Muscle layer of colon (tissue), 2 donors: ENCODE data around the gene TXNDC5.
"Not testable (repeated sequence)": the region's sequence is repeated elsewhere in the genome, so short reads cannot be mapped to it uniquely, and the experiment has no call there.

Experiments used
- H3K27ac ChIP-seq: one replicate; pipeline ENCODE4 v1.7.0; 2013; ENCODE audit warnings: low read depth, mild to moderate bottlenecking, low read length, moderate library complexity
- H3K27me3 ChIP-seq, 2 donors: one replicate each; pipeline ENCODE4 v1.7.0; 2013; ENCODE audit warnings: low read length in 2 of 2, mild to moderate bottlenecking in 2 of 2; ENCODE audit not compliant: insufficient read depth in 2 of 2, control insufficient read depth in 1 of 2
- H3K36me3 ChIP-seq: one replicate; pipeline ENCODE4 v1.7.0; 2013; ENCODE audit warnings: mild to moderate bottlenecking, low read length; ENCODE audit not compliant: insufficient read depth
- H3K4me1 ChIP-seq: one replicate; pipeline ENCODE4 v1.7.0; 2013; ENCODE audit warnings: mild to moderate bottlenecking, low read length; ENCODE audit not compliant: insufficient read depth
- H3K4me3 ChIP-seq, 2 donors: one replicate each; pipeline ENCODE4 v1.7.0; 2013; ENCODE audit warnings: low read length in 2 of 2, low read depth in 1 of 2, mild to moderate bottlenecking in 1 of 2, moderate library complexity in 1 of 2
- H3K9ac ChIP-seq: one replicate; pipeline ENCODE4 v1.7.0; 2013; ENCODE audit warnings: low read length
- H3K9me3 ChIP-seq: one replicate; pipeline ENCODE4 v1.7.0; 2013; ENCODE audit warnings: mild to moderate bottlenecking, low read length
- donor health status: abdominal sarcoma.
- donor health status: Adenocarcinoma of cecum.

The TXNDC5 gene

DNA sequence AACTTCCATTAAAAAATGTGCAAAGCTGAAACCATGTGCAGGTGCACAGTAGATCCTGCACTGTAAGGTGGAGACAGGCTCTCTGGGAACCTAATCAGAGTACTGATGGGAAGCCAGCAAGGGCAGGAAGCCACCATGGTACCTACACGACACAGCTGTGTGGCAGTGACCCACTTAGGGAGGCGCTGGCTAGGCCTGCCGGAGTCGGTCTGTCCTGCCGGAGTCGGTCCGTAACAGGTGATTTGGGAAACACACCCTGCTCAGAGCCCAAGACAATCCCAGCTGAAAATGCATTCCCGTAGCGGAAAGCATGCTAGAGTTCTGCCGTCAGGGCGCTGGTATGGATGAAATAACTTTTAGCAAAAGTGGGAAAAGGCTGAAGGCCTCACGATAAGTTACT lies 17.2 kb downstream of the TXNDC5 start:
- Histone ChIP-seq H3K4me1 (no peaks in the 10 kb centered on the region), H3K9ac (no peak overlapping the region), H3K9me3 (no peaks in the 10 kb centered on the region), H3K27me3 (no peaks in the 10 kb centered on the region), H3K4me3 (no peak overlapping the region), H3K36me3 (peaks cover 64% of the 10 kb centered on the region), H3K27ac (no peak overlapping the region)

DNA sequence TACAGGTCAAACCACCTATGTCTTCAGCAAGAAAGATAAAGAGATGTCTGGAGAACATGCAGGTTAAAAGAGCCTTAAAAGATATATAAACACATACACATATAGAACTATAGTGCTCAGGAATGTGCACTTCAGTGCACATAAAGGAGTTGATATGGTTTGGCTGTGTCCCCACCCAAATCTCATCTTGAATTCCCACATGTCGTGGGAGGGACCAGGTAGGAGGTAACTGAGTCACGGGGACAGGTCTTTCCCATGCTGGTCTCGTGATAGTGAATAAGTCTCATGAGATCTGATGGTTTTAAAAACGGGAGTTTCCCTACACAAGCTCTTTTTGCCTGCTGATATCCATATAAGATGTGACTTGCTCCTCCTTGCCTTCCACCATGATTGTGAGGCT lies 18.2 kb downstream of the TXNDC5 start:
- not testable (repeated sequence) for H3K27me3 ChIP-seq, H3K4me1 ChIP-seq, H3K27ac ChIP-seq, H3K9ac ChIP-seq, H3K4me3 ChIP-seq, H3K9me3 ChIP-seq
- peaks cover 69% of the 10 kb centered on the region for H3K36me3 ChIP-seq

DNA sequence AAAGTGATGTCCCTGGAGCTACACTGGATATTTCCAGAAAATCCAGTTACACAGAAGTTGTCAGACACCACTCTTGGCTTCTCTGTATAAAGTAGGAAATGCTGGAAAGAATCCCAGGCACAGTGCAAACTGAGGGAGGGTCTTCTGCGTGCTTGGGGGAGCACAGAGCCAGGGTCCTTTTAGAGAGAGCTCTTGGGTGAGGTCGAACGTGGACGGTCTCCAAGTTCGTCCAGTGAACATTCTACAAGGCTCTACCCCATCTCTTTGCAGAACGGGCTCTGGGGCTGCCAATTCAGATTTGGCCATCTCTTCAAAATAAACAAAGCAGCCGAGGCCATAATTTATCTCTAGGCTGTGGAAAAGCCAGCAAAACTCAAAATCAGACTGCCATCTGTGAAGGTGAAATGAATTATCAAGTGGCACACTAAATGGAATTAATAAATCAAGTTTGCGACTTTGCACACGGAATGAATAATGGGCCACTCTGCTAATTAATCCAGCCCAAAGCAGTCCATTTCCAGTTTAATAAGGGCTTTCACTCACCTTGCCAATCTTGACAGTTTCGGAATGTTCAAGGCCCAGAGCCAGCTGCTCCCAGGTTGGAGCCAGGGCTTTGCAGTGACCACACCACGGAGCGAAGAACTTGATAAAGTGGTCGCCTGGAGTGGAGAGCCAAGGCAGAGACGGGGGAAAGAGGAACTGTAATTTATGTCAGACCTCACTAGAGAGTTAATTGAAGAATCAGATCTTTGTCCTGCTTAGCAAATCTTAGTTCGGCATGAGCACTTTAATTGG lies 19.3 kb downstream of the TXNDC5 start:
- Histone ChIP-seq H3K9ac (no peak overlapping the region), H3K36me3 (peaks cover 70% of the 10 kb centered on the region), H3K27ac (no peak overlapping the region), H3K27me3 (no peaks in the 10 kb centered on the region), H3K4me1 (no peaks in the 10 kb centered on the region), H3K9me3 (no peaks in the 10 kb centered on the region), H3K4me3 (no peak overlapping the region)

DNA sequence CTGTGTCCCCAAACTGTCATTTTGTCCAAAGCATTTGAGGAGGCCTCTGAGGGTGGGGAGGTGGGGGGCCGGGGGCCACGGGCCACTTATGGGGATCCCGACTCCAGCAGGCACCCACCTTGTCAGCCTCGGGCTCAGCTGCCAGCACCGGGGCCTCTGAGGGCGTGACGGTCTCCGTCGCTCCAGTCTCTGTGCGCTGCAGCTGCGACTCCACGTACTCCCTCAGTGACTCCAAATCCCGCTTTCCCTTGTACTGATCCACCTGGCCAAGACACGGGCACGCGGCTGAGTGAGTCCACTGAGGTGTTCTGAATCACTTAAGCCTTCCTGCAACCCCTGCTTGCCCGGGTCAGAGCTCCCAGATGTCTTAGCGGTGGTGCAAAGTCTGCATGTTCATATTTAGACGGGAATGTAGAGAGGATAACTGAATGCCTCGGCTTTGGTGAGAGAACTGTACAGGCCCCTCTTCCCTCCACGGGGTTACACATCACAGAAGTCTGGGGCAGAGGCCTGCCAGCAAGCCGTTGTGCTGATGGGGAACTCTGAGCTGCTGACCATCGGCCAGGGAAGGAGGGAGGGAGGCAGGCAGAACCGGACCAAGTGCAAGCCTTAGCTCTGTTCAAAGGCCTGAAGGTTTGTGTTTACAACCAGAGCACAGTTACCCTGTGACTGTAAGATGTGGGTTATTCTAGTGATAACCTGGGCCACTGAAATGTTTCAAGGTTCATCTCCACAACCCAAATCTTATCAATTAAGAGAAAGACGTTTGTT lies 21.8 kb downstream of the TXNDC5 start:
- Histone ChIP-seq H3K4me3 (no peak overlapping the region), H3K9me3 (no peaks in the 10 kb centered on the region), H3K27ac (no peak overlapping the region), H3K4me1 (no peaks in the 10 kb centered on the region), H3K9ac (no peak overlapping the region), H3K36me3 (peaks cover 65% of the 10 kb centered on the region), H3K27me3 (no peaks in the 10 kb centered on the region)

DNA sequence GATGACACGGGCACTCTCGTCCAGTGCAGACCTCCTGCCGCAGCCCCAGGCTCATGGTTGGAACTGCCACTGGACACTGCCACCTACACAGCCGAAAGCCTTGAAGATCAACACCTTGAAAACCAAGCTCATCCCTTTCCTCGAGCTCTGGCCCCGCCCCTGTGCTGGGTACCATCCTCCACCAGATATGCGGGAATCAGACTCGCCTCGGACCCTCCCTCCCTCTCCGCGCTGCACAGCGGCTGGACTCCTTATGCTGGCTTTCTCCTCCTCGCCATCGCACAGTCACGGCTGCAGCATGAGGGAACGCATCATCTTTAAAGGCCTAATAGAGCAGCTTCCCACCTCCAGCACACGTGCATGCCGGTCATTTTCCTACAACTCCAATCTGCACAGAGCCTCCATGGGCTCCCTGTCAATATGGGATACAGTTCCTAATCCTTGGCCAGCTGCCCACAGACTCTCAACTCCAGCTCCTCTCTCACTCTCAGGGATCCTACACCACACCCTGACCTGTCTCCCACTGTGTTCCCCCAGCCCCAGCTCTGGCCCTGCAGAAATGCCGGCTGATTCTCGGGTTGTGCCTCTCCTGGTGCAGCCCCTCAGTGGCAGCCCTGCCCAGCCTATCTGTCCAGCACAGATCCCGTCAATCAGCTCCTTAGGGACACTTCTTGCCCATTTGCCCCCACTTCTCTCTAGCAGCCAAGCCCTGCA lies 23.2 kb downstream of the TXNDC5 start:
- H3K27ac ChIP-seq: no peak overlapping the region
- H3K4me3 ChIP-seq: no peak overlapping the region
- no peak overlapping the region for H3K9ac ChIP-seq
- H3K27me3 ChIP-seq: no peaks in the 10 kb centered on the region
- H3K9me3 ChIP-seq: no peaks in the 10 kb centered on the region
- peaks cover 67% of the 10 kb centered on the region for H3K36me3 ChIP-seq
- H3K4me1 ChIP-seq: no peaks in the 10 kb centered on the region

DNA sequence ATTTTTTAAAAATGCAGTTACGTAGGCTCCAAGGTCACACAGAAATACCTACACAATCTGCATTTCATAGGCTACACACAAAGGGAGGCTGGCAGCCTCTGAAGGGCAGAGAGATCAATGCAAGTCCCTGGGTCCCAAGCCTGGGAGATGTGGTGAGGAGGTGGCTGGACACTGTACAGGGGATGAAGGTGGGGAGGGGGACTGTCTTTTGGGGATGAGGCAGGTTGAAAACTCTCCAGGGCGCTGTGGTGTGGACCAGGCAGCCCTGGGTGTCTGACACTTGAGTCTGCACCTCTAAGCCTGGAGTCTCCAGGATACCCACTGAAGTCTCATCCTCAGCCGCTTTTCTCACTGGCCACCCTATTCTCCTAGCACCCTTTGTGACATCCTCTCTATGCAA lies 24.5 kb downstream of the TXNDC5 start:
- no peak overlapping the region for H3K4me3 ChIP-seq
- H3K36me3 ChIP-seq: peaks cover 68% of the 10 kb centered on the region
- no peaks in the 10 kb centered on the region for H3K4me1 ChIP-seq
- no peaks in the 10 kb centered on the region for H3K9me3 ChIP-seq
- no peak overlapping the region for H3K27ac ChIP-seq
- no peak overlapping the region for H3K9ac ChIP-seq
- H3K27me3 ChIP-seq: no peaks in the 10 kb centered on the region

DNA sequence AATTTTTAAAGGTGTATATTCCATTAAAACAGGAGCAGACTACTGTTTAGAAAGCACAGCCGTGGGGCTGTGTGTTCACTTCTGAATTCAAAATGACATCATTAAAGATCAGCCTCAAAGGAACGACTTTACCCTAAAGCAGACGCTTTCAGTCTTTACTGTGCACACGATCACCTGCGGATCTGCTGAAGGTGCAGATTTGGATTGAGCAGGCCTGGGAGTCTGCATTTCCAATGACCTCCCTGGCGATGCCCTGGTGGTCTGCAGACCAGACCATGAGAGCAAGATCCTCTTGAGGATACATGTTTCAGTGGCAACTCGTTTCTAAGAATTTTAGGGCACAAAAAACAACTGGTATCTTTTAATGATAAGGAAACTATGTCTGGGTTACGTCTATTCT lies 27.2 kb downstream of the TXNDC5 start:
- Histone ChIP-seq H3K9ac (no peak overlapping the region), H3K36me3 (peaks cover 66% of the 10 kb centered on the region), H3K9me3 (no peaks in the 10 kb centered on the region), H3K27me3 (no peaks in the 10 kb centered on the region), H3K27ac (no peak overlapping the region), H3K4me3 (no peak overlapping the region), H3K4me1 (no peaks in the 10 kb centered on the region)

DNA sequence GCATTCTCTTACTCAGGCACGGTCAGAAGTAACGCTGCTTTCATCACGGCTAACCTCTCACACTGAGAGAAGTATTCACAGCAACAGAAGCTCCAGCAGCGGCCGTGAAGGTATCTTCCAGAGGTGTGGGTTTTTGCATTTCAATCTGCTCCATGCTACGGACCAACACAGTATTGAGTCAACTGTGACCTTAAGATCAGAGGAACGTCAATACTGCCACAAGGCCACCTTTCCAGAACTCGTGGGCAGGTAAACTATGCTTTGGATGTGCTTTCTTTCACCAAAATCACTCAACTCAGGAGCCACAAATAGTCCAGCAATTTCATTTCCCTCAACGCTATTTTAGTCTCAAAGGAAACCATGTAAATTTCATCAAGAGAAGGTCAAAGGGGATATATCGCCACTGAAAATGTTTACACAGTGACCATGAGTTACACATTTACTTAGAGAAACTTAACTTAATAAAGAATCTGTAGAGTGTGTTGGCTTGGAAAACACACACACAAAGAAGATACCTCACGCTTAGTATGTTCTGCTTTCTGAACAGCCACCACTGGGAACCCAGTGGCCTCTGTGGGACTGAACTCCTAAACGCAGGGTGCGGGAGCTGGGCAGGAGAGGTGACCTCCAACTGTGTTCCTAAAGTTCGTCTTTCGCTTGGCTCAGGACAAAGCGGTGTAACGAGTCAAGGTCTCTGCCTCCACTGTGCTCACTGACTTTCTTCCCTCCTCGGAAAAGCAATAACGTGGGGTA lies 27.9 kb downstream of the TXNDC5 start:
- Histone ChIP-seq H3K9ac (no peak overlapping the region), H3K9me3 (no peaks in the 10 kb centered on the region), H3K4me1 (no peaks in the 10 kb centered on the region), H3K4me3 (no peak overlapping the region), H3K27ac (no peak overlapping the region), H3K36me3 (peaks cover 60% of the 10 kb centered on the region), H3K27me3 (no peaks in the 10 kb centered on the region)

DNA sequence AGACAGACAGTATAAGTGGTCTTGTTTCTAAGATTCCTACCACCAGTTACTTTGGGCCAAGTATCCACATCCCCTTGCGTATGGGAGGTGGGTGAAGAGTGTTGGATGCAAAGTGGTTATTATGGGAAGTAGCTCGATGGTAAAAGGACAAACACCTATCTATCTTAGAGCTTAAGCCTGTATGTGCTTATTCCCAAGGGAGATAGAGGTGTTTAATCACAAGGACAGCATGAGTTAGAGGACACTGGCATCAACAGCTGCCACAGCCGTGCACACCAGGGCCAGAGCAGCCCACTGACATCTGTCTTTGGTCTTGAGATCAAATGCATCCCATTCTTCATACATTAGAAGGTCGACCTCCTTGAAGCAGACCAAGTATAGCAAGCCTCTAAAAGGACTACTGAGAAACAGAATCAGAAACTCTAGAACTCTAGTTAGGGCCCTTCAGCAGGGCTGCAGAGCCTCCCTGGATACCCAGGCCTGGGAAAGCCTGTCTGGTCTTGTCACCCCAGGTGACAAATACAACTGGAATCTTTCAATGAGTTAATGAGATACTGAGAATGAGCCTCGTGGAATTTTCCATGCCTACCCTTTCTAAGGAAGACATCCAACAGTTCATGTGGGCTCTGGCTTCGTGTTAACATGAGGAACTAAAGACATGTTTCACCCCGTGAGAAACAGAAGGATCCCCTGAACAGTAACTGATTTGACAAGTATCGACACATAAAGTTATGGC lies 28.7 kb downstream of the TXNDC5 start:
- Histone ChIP-seq H3K36me3 (peaks cover 55% of the 10 kb centered on the region), H3K9ac (no peak overlapping the region), H3K4me1 (no peaks in the 10 kb centered on the region), H3K9me3 (no peaks in the 10 kb centered on the region), H3K4me3 (no peak overlapping the region), H3K27me3 (no peaks in the 10 kb centered on the region), H3K27ac (no peak overlapping the region)

DNA sequence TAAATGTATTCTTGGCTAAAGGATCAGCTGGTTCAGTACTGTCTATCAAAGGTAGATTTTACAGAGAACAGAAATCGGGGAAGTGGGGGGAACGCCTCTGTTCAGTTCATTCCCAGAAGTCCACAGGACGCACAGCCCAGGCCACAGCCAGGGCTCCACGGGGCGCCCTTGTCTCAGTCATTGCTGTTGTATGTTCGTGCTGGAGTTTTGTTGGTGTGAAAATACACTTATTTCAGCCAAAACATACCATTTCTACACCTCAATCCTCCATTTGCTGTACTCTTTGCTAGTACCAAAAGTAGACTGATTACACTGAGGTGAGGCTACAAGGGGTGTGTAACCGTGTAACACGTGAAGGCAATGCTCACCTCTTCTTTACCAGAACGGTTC lies 29.9 kb downstream of the TXNDC5 start:
- H3K9ac ChIP-seq: no peak overlapping the region
- H3K4me1 ChIP-seq: no peaks in the 10 kb centered on the region
- no peaks in the 10 kb centered on the region for H3K27me3 ChIP-seq
- no peaks in the 10 kb centered on the region for H3K9me3 ChIP-seq
- H3K27ac ChIP-seq: no peak overlapping the region
- H3K4me3 ChIP-seq: no peak overlapping the region
- H3K36me3 ChIP-seq: peaks cover 51% of the 10 kb centered on the region
